Lower leg skin (tissue), 3 donors: ENCODE results near the gene EXTL1.

Experiments
- CTCF ChIP-seq, 3 donors: fragments of 450-650 bp; IDR thresholded peaks; one replicate each; pipeline ENCODE4 v1.5.1; 2016; ENCODE audit warnings: antibody characterized with exemption in 3 of 3, mild to moderate bottlenecking in 3 of 3, moderate library complexity in 2 of 3
- POLR2A ChIP-seq, 2 donors: fragments of 450-650 bp; IDR thresholded peaks; one replicate each; pipeline ENCODE4 v1.6.1; 2016 to 2017; ENCODE audit warnings: antibody characterized with exemption in 2 of 2, mild to moderate bottlenecking in 1 of 2, moderate library complexity in 1 of 2

GRCh38 chr1:25977801-25978200, 43.8 kb upstream of the EXTL1 start:
- TF ChIP-seq CTCF (IDR thresholded peaks at IDR 0.05), result no peak
- no peak for TF ChIP-seq POLR2A (IDR thresholded peaks at IDR 0.05)
